Measurements from ENCODE around the gene LRP11.

Gene LRP11

DNA sequence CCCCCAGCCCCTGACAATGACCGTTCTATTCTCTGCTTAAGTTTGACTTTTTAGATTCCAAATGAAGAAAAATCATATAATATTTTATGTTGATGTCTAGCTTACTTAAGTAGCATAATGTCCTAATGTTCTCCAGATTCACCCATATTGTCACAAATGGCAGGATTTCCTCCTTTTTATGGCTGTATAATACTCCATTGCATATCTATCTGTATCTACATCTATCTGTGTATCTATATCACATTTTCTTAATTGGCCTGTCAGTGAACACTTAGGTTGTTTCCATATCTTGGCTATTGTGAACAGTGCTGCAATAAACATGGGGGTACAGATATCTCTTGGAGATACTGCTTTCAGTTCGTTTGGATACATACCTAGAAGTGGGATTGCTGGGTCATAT is 7.0 kb upstream of the LRP11 start:
- TF ChIP-seq, protein P1, sequence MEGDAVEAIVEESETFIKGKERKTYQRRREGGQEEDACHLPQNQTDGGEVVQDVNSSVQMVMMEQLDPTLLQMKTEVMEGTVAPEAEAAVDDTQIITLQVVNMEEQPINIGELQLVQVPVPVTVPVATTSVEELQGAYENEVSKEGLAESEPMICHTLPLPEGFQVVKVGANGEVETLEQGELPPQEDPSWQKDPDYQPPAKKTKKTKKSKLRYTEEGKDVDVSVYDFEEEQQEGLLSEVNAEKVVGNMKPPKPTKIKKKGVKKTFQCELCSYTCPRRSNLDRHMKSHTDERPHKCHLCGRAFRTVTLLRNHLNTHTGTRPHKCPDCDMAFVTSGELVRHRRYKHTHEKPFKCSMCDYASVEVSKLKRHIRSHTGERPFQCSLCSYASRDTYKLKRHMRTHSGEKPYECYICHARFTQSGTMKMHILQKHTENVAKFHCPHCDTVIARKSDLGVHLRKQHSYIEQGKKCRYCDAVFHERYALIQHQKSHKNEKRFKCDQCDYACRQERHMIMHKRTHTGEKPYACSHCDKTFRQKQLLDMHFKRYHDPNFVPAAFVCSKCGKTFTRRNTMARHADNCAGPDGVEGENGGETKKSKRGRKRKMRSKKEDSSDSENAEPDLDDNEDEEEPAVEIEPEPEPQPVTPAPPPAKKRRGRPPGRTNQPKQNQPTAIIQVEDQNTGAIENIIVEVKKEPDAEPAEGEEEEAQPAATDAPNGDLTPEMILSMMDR (IDR thresholded peaks at IDR 0.05) = no peak

DNA sequence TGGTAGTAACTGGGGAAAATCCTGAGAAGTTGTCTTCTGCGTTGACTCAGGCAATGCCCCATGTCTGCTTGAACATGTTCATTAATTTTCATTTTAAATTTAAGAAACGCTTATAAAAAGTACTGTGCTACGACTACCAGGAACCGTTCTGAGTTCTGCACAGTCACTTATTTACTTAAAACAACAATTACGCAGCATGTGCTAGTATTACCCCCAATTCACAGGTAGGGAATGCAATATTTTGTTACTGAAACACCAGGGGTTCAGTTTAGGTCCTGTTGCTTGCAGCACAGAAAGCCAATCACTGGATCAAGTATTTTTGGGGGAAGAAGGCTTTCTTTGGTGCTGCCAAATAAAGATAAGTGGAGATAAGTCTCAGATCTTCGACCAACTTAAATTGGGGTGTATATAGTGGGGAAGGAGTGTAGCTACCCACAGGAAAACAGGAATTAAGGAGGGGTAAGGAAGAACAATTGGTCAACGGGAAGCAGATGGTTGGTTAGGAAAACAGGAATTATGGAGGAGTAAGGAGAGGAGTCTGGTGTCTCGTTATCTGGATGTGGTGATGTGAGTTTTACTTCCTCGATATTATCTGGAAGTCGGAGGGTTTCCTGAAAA is 5.2 kb upstream of the LRP11 start:
- TF ChIP-seq, protein P1 (IDR thresholded peaks at IDR 0.05) = no peak

DNA sequence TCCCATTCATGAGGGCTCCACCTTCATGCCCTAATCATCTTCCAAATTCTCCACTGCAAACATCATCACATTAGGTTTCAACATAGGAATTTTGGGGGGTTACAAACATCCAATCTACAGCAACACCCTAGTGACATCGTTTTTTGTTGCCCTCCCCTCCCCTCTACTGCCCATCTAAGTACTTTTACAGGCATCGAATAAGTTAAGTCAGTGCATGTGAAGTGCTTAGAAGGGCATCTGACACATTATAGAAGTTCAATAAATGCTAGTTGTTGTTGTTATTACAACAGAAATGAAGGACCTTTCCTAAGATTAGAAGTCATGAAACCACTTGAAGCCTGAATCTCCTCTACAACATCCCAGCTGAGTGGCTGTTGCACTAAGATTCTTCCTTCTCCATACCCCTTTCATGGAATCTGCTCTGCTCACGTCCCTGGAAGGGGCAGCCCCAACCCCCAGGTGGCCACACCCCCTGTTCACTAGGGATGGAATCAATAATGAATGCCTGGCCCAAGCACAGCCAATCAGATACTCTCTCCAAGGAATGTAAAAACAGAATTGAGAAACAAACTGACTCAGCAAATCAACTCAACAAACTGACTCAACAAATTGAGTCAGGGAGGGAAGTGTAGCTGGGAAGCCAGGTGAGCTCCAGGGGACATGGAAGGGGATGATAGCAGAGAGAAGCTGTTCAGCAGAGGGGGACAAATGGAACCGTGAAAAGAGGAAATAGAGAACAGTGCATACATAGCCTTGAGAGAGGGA is 3.9 kb upstream of the LRP11 start:
- TF ChIP-seq, protein P1 (IDR thresholded peaks at IDR 0.05) = no peak

DNA sequence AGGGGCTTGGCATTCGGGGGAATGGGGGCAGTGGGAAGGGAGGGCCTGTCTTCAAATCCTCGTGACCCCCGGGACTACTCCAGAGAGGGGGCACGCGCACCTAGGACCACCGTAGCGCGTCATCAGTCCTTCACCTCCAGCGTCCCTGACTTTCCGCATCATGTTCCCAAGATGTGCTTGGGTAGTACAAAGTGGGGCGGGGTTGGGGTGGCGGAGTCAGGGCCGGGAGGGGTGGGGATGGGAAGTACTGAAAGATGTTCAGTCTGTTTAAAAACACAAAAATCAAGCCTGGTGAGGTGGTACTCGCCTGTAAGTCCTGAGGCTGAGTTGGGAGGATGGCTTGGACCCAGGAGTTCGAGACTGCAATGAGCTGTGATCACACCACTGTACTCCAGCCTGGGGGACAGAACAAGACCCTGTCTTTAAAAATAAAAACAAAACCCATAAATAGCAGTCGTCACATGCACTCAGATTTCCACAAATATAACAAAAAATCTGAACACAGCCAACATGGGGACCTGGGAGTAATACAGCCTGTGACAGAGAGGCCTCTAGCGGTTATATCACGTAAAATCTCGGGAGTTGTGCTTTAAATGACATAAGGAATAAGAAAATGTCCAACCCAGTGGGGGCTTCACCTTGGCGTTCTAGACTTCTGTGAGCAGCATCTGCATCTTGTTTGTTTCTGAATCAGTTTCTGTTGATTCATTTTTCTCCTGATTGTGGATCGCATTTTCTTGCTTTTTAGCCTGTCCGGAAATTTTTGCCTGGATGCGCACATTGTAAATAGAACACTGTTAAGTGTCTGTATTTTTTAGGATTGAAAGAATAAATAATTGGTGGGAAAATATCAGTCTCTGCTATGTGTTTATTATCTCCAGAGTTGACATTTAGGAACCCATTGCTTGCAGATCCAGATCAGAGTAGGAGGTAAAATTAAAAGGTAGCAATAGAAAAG is 698 bp upstream of the LRP11 start:
- TF ChIP-seq, protein P1 (IDR thresholded peaks at IDR 0.05) = peak; percentile 81

DNA sequence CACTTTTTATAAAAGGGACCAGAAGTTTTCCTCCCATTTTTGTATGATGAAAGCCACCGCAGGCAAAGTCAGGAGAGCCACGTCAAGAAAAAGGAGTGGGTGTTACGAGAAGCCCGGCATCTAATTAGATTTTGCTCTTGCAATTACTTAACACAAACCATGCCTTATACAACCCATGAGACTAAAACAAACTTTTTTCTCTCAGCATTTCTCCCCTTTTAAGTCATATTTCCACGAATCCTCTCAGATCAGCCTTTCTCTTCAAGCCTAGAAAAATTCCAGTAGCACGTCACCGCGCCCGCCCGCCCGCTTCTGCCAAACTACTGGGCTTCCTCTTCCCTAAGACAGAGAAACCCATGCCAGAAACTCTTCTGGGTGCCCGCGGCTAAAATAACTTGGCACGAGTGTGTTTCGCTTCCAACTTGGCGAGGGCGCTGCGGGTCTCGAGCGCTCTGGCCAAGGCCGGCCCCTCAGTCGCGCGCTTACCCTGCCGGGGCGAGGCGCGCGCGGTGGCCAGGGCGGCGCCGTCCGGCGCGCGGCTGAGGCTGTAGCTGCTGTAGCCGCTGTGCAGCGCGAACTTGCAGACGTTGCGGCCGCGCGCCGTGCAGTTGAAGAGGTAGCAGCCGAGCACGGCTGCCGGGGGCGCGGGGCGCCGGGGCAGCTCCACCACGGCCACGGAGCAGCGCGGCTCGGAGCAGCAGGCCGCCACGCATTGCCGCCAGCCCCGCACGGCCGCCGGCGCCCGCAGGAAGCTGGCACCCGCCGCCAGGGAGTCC is 1.0 kb downstream of the LRP11 start:
- TF ChIP-seq, protein P1 (IDR thresholded peaks at IDR 0.05) = no peak

DNA sequence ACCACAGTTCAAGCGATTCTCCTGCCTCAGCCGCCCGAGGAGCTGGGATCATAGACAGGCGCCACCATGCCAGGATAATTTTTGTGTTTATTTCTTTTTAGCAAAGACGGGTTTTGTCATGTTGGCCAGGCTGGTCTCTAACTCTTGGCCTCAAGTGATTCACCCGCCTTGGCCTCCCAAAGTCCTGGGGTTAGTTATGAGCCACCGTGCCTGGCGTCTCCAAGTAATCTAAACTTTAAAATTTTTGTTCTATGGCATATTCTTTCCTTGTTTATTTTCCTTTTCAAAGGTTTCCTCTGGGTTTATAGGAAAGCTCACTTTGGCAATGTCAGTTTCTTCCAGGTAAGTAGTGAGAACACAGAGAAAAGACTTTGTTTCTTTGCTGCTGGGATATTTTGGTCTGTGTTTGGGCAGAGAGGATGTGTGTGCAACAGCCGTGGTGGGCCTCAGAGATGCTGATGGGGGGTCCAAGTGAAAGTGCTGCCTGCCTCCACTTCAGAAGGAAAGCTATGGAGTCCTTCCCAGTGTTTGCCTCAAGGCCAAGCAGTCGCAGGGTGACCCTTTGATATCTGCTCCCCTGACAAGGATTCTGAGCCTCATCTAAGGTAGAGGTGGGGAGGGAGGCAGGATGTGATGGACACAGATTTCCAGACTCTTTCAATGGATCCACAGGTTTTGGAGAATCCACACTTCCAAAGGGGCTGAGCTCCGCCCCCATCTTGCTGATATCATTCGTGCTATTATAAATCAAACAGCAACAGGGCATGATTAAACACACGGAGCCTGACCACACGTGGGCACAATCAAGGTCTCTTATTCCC is 2.3 kb downstream of the LRP11 start:
- TF ChIP-seq, protein P1 (IDR thresholded peaks at IDR 0.05) = no peak
